GM18867 (cell line): ENCODE data around the gene ANKK1.

Experiments
- ATAC-seq: cut with Tn5 transposase; IDR thresholded peaks from one replicate; pipeline ENCODE4 v1.9.1; 2021; ENCODE audit warnings: mild to moderate bottlenecking, moderate library complexity; ENCODE audit not compliant: unreplicated experiment

Gene ANKK1

DNA sequence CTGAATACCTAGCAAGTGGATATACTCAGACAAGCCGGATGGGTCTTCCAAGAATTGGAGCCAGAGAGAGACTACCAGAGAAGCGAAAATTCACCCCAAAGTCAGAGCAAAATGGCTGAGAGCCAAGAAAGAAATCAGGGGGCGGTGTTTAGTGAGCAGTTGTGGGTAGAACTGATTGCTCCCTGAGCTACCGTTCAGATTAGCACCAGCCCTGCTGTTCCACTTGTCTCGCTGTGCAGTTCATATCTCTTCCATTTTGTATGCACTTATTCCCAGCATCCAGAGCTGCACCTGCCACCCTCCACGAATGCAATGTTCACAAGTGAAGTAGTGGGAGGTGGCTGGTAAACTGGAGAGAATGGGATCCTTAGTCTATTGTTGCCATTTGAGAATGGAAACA, 62.2 kb downstream of the ANKK1 start:
- no peak for ATAC-seq
